ENCODE data around the gene USP2.

The USP2 gene

DNA sequence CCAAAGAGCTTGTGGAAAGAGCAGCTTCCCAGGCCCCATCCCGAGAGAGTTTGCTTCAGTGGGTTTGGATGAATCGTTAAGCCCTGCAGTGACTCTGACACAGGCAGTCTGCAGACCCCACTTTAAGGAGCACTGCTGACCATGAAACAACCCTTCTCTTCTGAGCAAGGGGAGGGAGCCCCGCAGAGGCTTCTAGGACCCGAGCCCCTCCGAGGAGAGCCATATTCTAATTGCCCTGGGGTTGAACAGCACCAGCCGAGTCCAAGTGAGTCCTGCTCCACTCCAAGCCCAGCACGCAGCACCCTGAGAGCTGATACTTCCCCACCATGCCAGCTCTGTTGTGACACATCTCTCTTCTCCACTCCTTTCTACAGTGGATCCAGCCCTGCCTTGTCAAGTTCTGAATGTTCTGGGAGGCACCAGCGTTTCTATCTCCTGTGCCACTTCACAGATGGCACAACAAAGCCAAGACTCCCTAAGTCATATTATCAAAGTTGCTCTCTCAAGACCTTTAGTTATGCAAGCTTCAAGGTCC, 10.4 kb downstream of the USP2 start:
- H3K4me1 ChIP-seq = peaks cover 0 to 83% (median 64%) of the 10 kb centered on the region in 4 donors
- TF ChIP-seq, protein P1, sequence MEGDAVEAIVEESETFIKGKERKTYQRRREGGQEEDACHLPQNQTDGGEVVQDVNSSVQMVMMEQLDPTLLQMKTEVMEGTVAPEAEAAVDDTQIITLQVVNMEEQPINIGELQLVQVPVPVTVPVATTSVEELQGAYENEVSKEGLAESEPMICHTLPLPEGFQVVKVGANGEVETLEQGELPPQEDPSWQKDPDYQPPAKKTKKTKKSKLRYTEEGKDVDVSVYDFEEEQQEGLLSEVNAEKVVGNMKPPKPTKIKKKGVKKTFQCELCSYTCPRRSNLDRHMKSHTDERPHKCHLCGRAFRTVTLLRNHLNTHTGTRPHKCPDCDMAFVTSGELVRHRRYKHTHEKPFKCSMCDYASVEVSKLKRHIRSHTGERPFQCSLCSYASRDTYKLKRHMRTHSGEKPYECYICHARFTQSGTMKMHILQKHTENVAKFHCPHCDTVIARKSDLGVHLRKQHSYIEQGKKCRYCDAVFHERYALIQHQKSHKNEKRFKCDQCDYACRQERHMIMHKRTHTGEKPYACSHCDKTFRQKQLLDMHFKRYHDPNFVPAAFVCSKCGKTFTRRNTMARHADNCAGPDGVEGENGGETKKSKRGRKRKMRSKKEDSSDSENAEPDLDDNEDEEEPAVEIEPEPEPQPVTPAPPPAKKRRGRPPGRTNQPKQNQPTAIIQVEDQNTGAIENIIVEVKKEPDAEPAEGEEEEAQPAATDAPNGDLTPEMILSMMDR (IDR thresholded peaks at IDR 0.05) = no peak
- H3K4me3 ChIP-seq = no peak overlapping the region
- no peaks in the 10 kb centered on the region for H3K9me3 ChIP-seq
- peak overlapping the region; percentile 49 to 56 for H3K27ac ChIP-seq
- intact Hi-C loops (cut with DNase I; ENCODE audit: low total_unique reads) = no loop called here
- no peak for DNase-seq
- H3K36me3 ChIP-seq = no peaks in the 10 kb centered on the region
- no peaks in the 10 kb centered on the region for H3K27me3 ChIP-seq

GRCh38 chr11:119370486-119371046, 10.9 kb downstream of the USP2 start:
- intact Hi-C loops (cut with DNase I; ENCODE audit: low total_unique reads) = no loop called here
- peak overlapping the region; percentile 49 to 56 for H3K27ac ChIP-seq
- peak in 1 of 2 donors; percentile 87 for DNase-seq
- no peaks in the 10 kb centered on the region for H3K36me3 ChIP-seq
- H3K27me3 ChIP-seq = no peaks in the 10 kb centered on the region
- no peak overlapping the region for H3K4me3 ChIP-seq
- H3K9me3 ChIP-seq = no peaks in the 10 kb centered on the region
- peaks cover 0 to 83% (median 60%) of the 10 kb centered on the region in 4 donors for H3K4me1 ChIP-seq
- TF ChIP-seq, protein P1 (IDR thresholded peaks at IDR 0.05) = no peak

DNA sequence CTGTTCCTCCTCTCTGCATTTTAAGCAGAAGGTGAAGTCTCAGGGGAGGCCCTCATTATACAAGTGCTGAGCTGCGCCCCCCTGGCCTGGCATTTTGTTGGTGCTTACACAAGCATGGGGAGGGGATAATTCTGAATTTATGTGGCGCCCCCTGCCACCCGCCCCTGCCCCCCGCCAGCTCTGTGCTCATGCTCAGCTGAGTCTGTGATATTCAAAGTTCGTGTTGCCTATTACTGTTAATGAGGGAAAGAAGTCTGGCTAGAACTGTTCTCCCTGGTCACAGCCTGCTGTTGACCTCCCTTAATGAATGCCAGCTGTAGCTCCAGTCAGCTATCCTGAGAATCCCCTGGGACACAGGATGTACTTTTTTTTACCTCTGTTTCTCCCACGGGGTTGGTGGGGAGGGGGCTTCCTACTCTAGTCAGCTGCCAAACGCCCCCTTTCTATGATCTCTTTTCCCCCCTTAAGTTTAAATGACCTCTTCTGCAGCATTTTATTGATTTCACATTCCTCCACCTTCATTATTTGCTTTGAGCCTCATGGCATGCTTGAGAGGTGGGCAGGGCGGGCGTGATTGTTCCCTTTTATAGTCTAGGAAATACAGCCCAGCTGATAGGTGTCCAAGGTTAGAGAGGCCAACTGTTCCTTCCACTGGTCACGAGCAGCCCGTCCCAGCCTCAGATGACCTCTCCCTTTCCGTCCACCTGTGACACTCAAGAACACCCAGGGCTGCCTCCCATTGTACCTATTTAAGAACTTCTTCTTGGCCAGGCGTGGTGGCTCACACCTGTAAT, 12.2 kb downstream of the USP2 start:
- no peak overlapping the region for H3K4me3 ChIP-seq
- DNase-seq = no peak
- H3K9me3 ChIP-seq = no peaks in the 10 kb centered on the region
- H3K27ac ChIP-seq = peak overlapping the region in 1 of 2 donors; percentile 56
- H3K27me3 ChIP-seq = no peaks in the 10 kb centered on the region
- H3K36me3 ChIP-seq = no peaks in the 10 kb centered on the region
- TF ChIP-seq, protein P1 (IDR thresholded peaks at IDR 0.05) = no peak
- intact Hi-C loops (cut with DNase I; ENCODE audit: low total_unique reads) = no loop called here
- peaks cover 0 to 83% (median 60%) of the 10 kb centered on the region in 4 donors for H3K4me1 ChIP-seq

GRCh38 chr11:119368121-119369034, 13.1 kb downstream of the USP2 start:
- Histone ChIP-seq H3K36me3 (no peaks in the 10 kb centered on the region), H3K9me3 (no peaks in the 10 kb centered on the region), H3K27me3 (no peaks in the 10 kb centered on the region), H3K27ac (peak overlapping the region in 1 of 2 donors; percentile 29), H3K4me1 (peaks cover 0 to 91% (median 63%) of the 10 kb centered on the region in 4 donors), H3K4me3 (no peak overlapping the region)
- intact Hi-C loops (cut with DNase I; ENCODE audit: low total_unique reads) = no loop called here
- TF ChIP-seq, protein P1 (IDR thresholded peaks at IDR 0.05) = no peak
- peak in 1 of 2 donors; percentile 72 for DNase-seq

GRCh38 chr11:119367661-119368120, 13.8 kb downstream of the USP2 start:
- no peaks in the 10 kb centered on the region for H3K36me3 ChIP-seq
- no peaks in the 10 kb centered on the region for H3K9me3 ChIP-seq
- H3K27ac ChIP-seq = peak overlapping the region in 1 of 2 donors; percentile 29
- H3K4me3 ChIP-seq = no peak overlapping the region
- intact Hi-C loops (cut with DNase I; ENCODE audit: low total_unique reads) = no loop called here
- no peaks in the 10 kb centered on the region for H3K27me3 ChIP-seq
- DNase-seq = no peak
- TF ChIP-seq, protein P1 (IDR thresholded peaks at IDR 0.05) = no peak
- H3K4me1 ChIP-seq = peaks cover 0 to 97% (median 69%) of the 10 kb centered on the region in 4 donors
